GM12892 (cell line): ENCODE measurements around the gene GAB2.

Experiments
- POLR2A ChIP-seq: IDR thresholded peaks from 2 replicates; pipeline ENCODE4 v1.6.1; 2011; ENCODE audit warnings: low read depth, low read length, control low read depth
- POLR2AphosphoS5 ChIP-seq: IDR thresholded peaks from 2 replicates; pipeline ENCODE4 v1.6.1; 2011; ENCODE audit warnings: low read depth, low read length, control low read depth

GRCh38 chr11:78346799-78347198 is 70.8 kb downstream of the GAB2 start:
- TF ChIP-seq POLR2AphosphoS5 = no peak
- no peak for TF ChIP-seq POLR2A
